A549 (cell line): Measurements from ENCODE around the gene NLK. TPM values are rescaled to one million over a fixed set of nuclear protein-coding genes. Genes with fewer than 3 reads are reported as not detected.
"Not testable (repeated sequence)": the region's sequence is repeated elsewhere in the genome, so short reads cannot be mapped to it uniquely, and the experiment has no call there.

ENCODE experiments used
- ATAC-seq, 2 experiments: fragments of 200-7000 bp in 1 of 2; fragments of >200 bp in 1 of 2; cut with Nextera tagmentation in 1 of 2; cut with Tn5 transposase in 1 of 2; 3 replicates each; pipeline versions ENCODE4 v1.8.0 to v1.9.1; 2018 to 2020; ENCODE audit warnings: mild to moderate bottlenecking in 1 of 2, moderate library complexity in 1 of 2
- CTCF ChIA-PET: fragments of 300-600 bp; sonication (Branson Sonifier 250); formaldehyde crosslinking; extraction: SDS; loops from one replicate; lab custom pipeline; 2021; ENCODE audit warnings: antibody characterized with exemption, inconsistent platforms; lab: Yijun Ruan, JAX
- POLR2A ChIA-PET: fragments of 350-600 bp; formaldehyde crosslinking; extraction: SDS; loops from one replicate; lab custom pipeline; 2021; ENCODE audit warnings: antibody characterized with exemption, inconsistent platforms; lab: Yijun Ruan, JAX
- DNase-seq, 2 experiments: peaks; one replicate each; pipeline versions ENCODE4 v3.0.0 to v3.0.0-alpha.2; 2011 to 2016; ENCODE audit warnings: low read depth in 1 of 2, low spot score in 1 of 2
- FAIRE-seq: peaks from 2 replicates; lab custom pipeline; 2011; peaks lifted over from hg19 to GRCh38; lab: Jason Lieb, UNC
- H3K27ac ChIP-seq, 2 experiments: fragments of >200 bp; sonication (Bioruptor Twin); formaldehyde crosslinking; 3 replicates each; pipeline ENCODE4 v1.5.1; 2016 to 2017
- H3K4me1 ChIP-seq: fragments of >200 bp; sonication (Bioruptor Twin); formaldehyde crosslinking; 3 replicates; pipeline ENCODE4 v1.6.1; 2016
- H3K4me2 ChIP-seq: fragments of >200 bp; sonication (Bioruptor Twin); formaldehyde crosslinking; 3 replicates; pipeline ENCODE4 v1.6.1; 2016
- H3K4me3 ChIP-seq: fragments of >200 bp; sonication (Bioruptor Twin); formaldehyde crosslinking; 3 replicates; pipeline ENCODE4 v1.5.1; 2016
- H3K9me3 ChIP-seq: fragments of >200 bp; sonication (Bioruptor Twin); formaldehyde crosslinking; 3 replicates; pipeline ENCODE4 v1.6.1; 2016
- BHLHE40 ChIP-seq: IDR thresholded peaks from 2 replicates; pipeline ENCODE4 v1.6.1; 2012; ENCODE audit warnings: low read depth, low read length, inconsistent platforms
- CBX2 ChIP-seq: fragments of 200-600 bp; sonication (generic); IDR thresholded peaks from 2 replicates; pipeline ENCODE4 v1.6.1; 2016; ENCODE audit warnings: low read depth, mild to moderate bottlenecking, borderline replicate concordance
- CHD2 ChIP-seq: fragments of 150-350 bp; IDR thresholded peaks from 2 replicates; pipeline ENCODE4 v1.6.1; 2014; ENCODE audit warnings: low read length; ENCODE audit not compliant: partially characterized antibody
- CHD4 ChIP-seq: fragments of 200-600 bp; sonication (generic); IDR thresholded peaks from 2 replicates; pipeline ENCODE4 v1.6.1; 2016; ENCODE audit warnings: antibody characterized with exemption, mild to moderate bottlenecking, borderline replicate concordance
- E2F6 ChIP-seq: IDR thresholded peaks from 2 replicates; pipeline ENCODE4 v1.6.1; 2012; ENCODE audit warnings: low read depth, borderline replicate concordance
- EHF ChIP-seq: fragments of 250-450 bp; sonication (Bioruptor Pico); IDR thresholded peaks from 2 replicates; pipeline ENCODE4 v1.5.0; 2020; ENCODE audit warnings: mild to moderate bottlenecking
- HES2 ChIP-seq: fragments of >200 bp; sonication (Bioruptor Twin); formaldehyde crosslinking; IDR thresholded peaks from 2 replicates; pipeline ENCODE4 v1.6.1; 2016
- HMGXB4 ChIP-seq: fragments of 250-450 bp; sonication (Bioruptor Pico); IDR thresholded peaks from 2 replicates; pipeline ENCODE4 v1.5.0; 2021; ENCODE audit warnings: mild to moderate bottlenecking, moderate library complexity, borderline replicate concordance
- JUNB ChIP-seq: fragments of >200 bp; sonication (Bioruptor Twin); formaldehyde crosslinking; IDR thresholded peaks from 2 replicates; pipeline ENCODE4 v1.6.1; 2016
- KDM5A ChIP-seq: fragments of 200-600 bp; sonication (generic); IDR thresholded peaks from 2 replicates; pipeline ENCODE4 v1.6.1; 2016; ENCODE audit warnings: antibody characterized with exemption, mild to moderate bottlenecking
- MAFK ChIP-seq: fragments of 450-650 bp; IDR thresholded peaks from 2 replicates; pipeline ENCODE4 v1.6.1; 2014; ENCODE audit not compliant: partially characterized antibody
- NR3C1 ChIP-seq: fragments of >200 bp; sonication (Bioruptor Twin); formaldehyde crosslinking; IDR thresholded peaks from 3 replicates; pipeline ENCODE4 v1.6.1; 2017
- POLR2AphosphoS2 ChIP-seq: conservative IDR thresholded peaks from 2 replicates; pipeline ENCODE4 v1.6.1; 2012; ENCODE audit warnings: low read length, improper control_type of control experiment, inconsistent platforms
- RARB ChIP-seq: fragments of 250-450 bp; sonication (Bioruptor Pico); IDR thresholded peaks from 2 replicates; pipeline ENCODE4 v1.8.0; 2021; ENCODE audit warnings: mild to moderate bottlenecking, moderate library complexity
- RCOR1 ChIP-seq: fragments of 150-350 bp; IDR thresholded peaks from 2 replicates; pipeline ENCODE4 v1.6.1; 2014; ENCODE audit warnings: antibody characterized with exemption, low read length, low read depth
- ZC3H11A ChIP-seq: fragments of 450-650 bp; IDR thresholded peaks from 2 replicates; pipeline ENCODE4 v1.6.1; 2014; ENCODE audit warnings: antibody characterized with exemption, mild to moderate bottlenecking
- WGBS: methylation state at CpG from one replicate; pipeline ENCODE4 v1.1.6; 2017; ENCODE audit errors: missing lambda C conversion rate; 5-methylcytosine and 5-hydroxymethylcytosine counted together
- polyA plus RNA-seq, 4 experiments: library from polyadenylated mRNA; depleted of rRNA in 3 of 4; stranded (reverse); fragments of >200 nt; fragmentation: RNase III in 1 of 4; extraction: RNeasy Plus Mini Kit Qiagen cat#74134 plus additional on column Dnase treatment in 1 of 4; gene quantifications; 2 replicates in 3 of 4; 3 replicates in 1 of 4; pipeline ENCODE4 v1.2.3, GENCODE V29; 2011 to 2017

NLK gene
- polyA plus RNA-seq, 2 of the 4 experiments (the other 2 are of a cell fraction) = 11.8 to 26.5 TPM

- TF ChIP-seq POLR2AphosphoS2 (no peak), JUNB (no peak), CHD2 (no peak), HMGXB4 (CRISPR knock-in tag) (no peak), KDM5A (no peak), HES2 (no peak), NR3C1 (no peak)
- H3K9me3 ChIP-seq = peaks cover 13% of the 10 kb centered on the region; the same call in 1 of the 3 replicates
- H3K4me3 ChIP-seq = no peak overlapping the region
- no peak overlapping the region for H3K4me2 ChIP-seq
- ChIA-PET CTCF (interaction anchor here (1.0 to 1.3 kb wide), 2 partner anchors 11 to 51 kb away, joined by 3 to 4 read pairs; no protein-coding TSS in a partner anchor), POLR2A (no interaction called here)
- no peak overlapping the region for H3K27ac ChIP-seq
- 76% methylated on average over 1 of the region's 1 CpG for WGBS
- no peak for ATAC-seq
- peak; percentile 36 for FAIRE-seq
- H3K4me1 ChIP-seq = peaks cover 13% of the 10 kb centered on the region
- no peak for DNase-seq
Observed at GRCh38 chr17:28182559-28182958, 140.1 kb downstream of the NLK start.

- Histone ChIP-seq H3K9me3 (peaks cover 13% of the 10 kb centered on the region; the same call in 1 of the 3 replicates), H3K4me3 (no peak overlapping the region), H3K27ac (no peak overlapping the region), H3K4me1 (no peaks in the 10 kb centered on the region), H3K4me2 (no peak overlapping the region)
- ChIA-PET CTCF (interaction anchor here (0.6 to 1.4 kb wide), 4 partner anchors 11 to 236 kb away, joined by 3 read pairs; no protein-coding TSS in a partner anchor), POLR2A (no interaction called here)
- no peak for FAIRE-seq
- 93% methylated on average over 5 of the region's 5 CpGs for WGBS
- no peak for ATAC-seq
- no peak for TF ChIP-seq BHLHE40
- TF ChIP-seq ZC3H11A = no peak
- DNase-seq = no peak
Observed at GRCh38 chr17:28185658-28186057, 143.2 kb downstream of the NLK start.

GRCh38 chr17:28186472-28186871, 144.0 kb downstream of the NLK start:
- POLR2A ChIA-PET, FAIRE-seq, H3K4me2 ChIP-seq, H3K4me1 ChIP-seq, ATAC-seq, H3K4me3 ChIP-seq, DNase-seq, H3K27ac ChIP-seq: not testable (repeated sequence)
- peaks cover 13% of the 10 kb centered on the region; the same call in 1 of the 3 replicates for H3K9me3 ChIP-seq
- 93% methylated on average over 3 of the region's 3 CpGs for WGBS
- CTCF ChIA-PET = interaction anchor here (2.6 kb wide), 1 partner anchor 8 kb away, joined by 8 read pairs; no protein-coding TSS in a partner anchor

- H3K4me3 ChIP-seq = no peak overlapping the region
- no peak for ATAC-seq
- DNase-seq = no peak
- no peak for TF ChIP-seq NR3C1
- TF ChIP-seq EHF = no peak
- TF ChIP-seq MAFK = no peak
- no peak for TF ChIP-seq E2F6
- no peak for TF ChIP-seq RCOR1
- no peak for TF ChIP-seq CBX2
- TF ChIP-seq CHD4 = no peak
- TF ChIP-seq RARB (CRISPR knock-in tag) = no peak
- no peak overlapping the region for H3K27ac ChIP-seq
- H3K9me3 ChIP-seq = peaks cover 13% of the 10 kb centered on the region; the same call in 1 of the 3 replicates
- CTCF ChIA-PET = interaction anchor here (0.9 to 2.6 kb wide), 3 partner anchors 10 to 294 kb away, joined by 4 to 8 read pairs (median 4); no protein-coding TSS in a partner anchor
- H3K4me2 ChIP-seq = no peak overlapping the region
- POLR2A ChIA-PET = no interaction called here
- 86% methylated on average over 2 of the region's 2 CpGs for WGBS
- no peaks in the 10 kb centered on the region for H3K4me1 ChIP-seq
- no peak for FAIRE-seq
Observed at GRCh38 chr17:28187931-28188330, 145.5 kb downstream of the NLK start.
